Osteocyte (in vitro differentiated cells): Measurements from ENCODE around the gene TMEM239. TPM values are rescaled to one million over a fixed set of nuclear protein-coding genes. Genes with fewer than 3 reads are reported as not detected.
A peak's percentile ranks its signal among the peaks of the same experiment; 100 is the strongest.

ENCODE experiments used
- DNase-seq: peaks from one replicate; pipeline ENCODE4 v3.0.0; 2021; ENCODE audit warnings: mixed read lengths; ENCODE audit not compliant: unreplicated experiment; ENCODE audit errors: extremely low spot score
- H3K27ac Mint-ChIP-seq: one replicate; pipeline ENCODE4 v1.8.0; 2021; ENCODE audit warnings: mild to moderate bottlenecking, mixed read lengths; ENCODE audit not compliant: unreplicated experiment
- H3K27me3 Mint-ChIP-seq: one replicate; pipeline ENCODE4 v1.8.0; 2021; ENCODE audit warnings: mixed read lengths; ENCODE audit not compliant: unreplicated experiment
- H3K36me3 Mint-ChIP-seq: one replicate; pipeline ENCODE4 v1.8.0; 2021; ENCODE audit warnings: mixed read lengths; ENCODE audit not compliant: unreplicated experiment
- H3K4me1 Mint-ChIP-seq: one replicate; pipeline ENCODE4 v1.8.0; 2021; ENCODE audit warnings: mixed read lengths; ENCODE audit not compliant: unreplicated experiment
- H3K4me3 Mint-ChIP-seq: one replicate; pipeline ENCODE4 v1.8.0; 2021; ENCODE audit warnings: mild to moderate bottlenecking, moderate library complexity, mixed read lengths; ENCODE audit not compliant: unreplicated experiment
- H3K9me3 Mint-ChIP-seq: one replicate; pipeline ENCODE4 v1.8.0; 2021; ENCODE audit warnings: mixed read lengths; ENCODE audit not compliant: unreplicated experiment
- CTCF ChIP-seq: fragments of 200-600 bp; sonication (generic); IDR thresholded peaks from 2 replicates; pipeline ENCODE4 v1.5.0; 2021; ENCODE audit warnings: antibody characterized with exemption, mild to moderate bottlenecking, moderate library complexity
- total RNA-seq: library from RNA; stranded (reverse); gene quantifications from 2 replicates; pipeline ENCODE4 v1.2.1, GENCODE V29; 2021

Gene TMEM239
- total RNA-seq, 1 donor from 2014 or later, result not detected

- Mint-ChIP-seq H3K4me1 (peaks cover 30% of the 10 kb centered on the region), H3K4me3 (peak overlapping the region; percentile 86), H3K27me3 (peaks cover 14% of the 10 kb centered on the region), H3K36me3 (peaks cover 2% of the 10 kb centered on the region), H3K27ac (peak overlapping the region; percentile 71), H3K9me3 (no peaks in the 10 kb centered on the region)
- DNase-seq, result no peak
- TF ChIP-seq CTCF, result no peak
These were observed 16.3 kb upstream of the TMEM239 start for GRCh38 chr20:2799688-2800520.

GRCh38 chr20:2800521-2801285, 15.5 kb upstream of the TMEM239 start, which contains the start of gene CPXM1:
CPXM1 (minus strand) TSS chr20:2800627; CDS start chr20:2800572, 55 bp downstream.
- DNase-seq, result no peak
- Mint-ChIP-seq H3K27ac (peak within 1 kb of the TSS; percentile 79), H3K36me3 (peaks cover 2% of the 10 kb centered on the region), H3K4me3 (peak within 1 kb of the TSS; percentile 86), H3K4me1 (peaks cover 30% of the 10 kb centered on the region), H3K27me3 (peaks cover 14% of the 10 kb centered on the region), H3K9me3 (no peaks in the 10 kb centered on the region)
- peak; percentile 28 for TF ChIP-seq CTCF

GRCh38 chr20:2801286-2801728, 14.9 kb upstream of the TMEM239 start:
- Mint-ChIP-seq H3K4me1 (peaks cover 34% of the 10 kb centered on the region), H3K36me3 (peaks cover 4% of the 10 kb centered on the region), H3K4me3 (peak overlapping the region; percentile 81), H3K27me3 (peaks cover 19% of the 10 kb centered on the region), H3K27ac (peak overlapping the region; percentile 79), H3K9me3 (no peaks in the 10 kb centered on the region)
- DNase-seq, result no peak
- no peak for TF ChIP-seq CTCF

GRCh38 chr20:2804041-2804828, 11.9 kb upstream of the TMEM239 start:
- Mint-ChIP-seq H3K4me3 (no peak overlapping the region), H3K27ac (no peak overlapping the region), H3K27me3 (peaks cover 35% of the 10 kb centered on the region), H3K9me3 (no peaks in the 10 kb centered on the region), H3K4me1 (peaks cover 29% of the 10 kb centered on the region), H3K36me3 (peaks cover 6% of the 10 kb centered on the region)
- no peak for TF ChIP-seq CTCF
- peak; percentile 21 for DNase-seq
